BLaER1 treated with 17β-estradiol and CSF1 and Interleukin-3, amounts not matched to agents 10 nM and 100 nM (cell line): ENCODE measurements around the gene SH2D1B.

Source experiments
- H3K27ac ChIP-seq, 11 experiments: shearing (Covaris generic); formaldehyde crosslinking; 2 replicates each; pipeline ENCODE4 v1.8.1; 2022
- H3K27me3 ChIP-seq, 11 experiments: shearing (Covaris generic); formaldehyde crosslinking; 2 replicates each; pipeline ENCODE4 v1.8.1; 2022
- H3K36me3 ChIP-seq, 11 experiments: shearing (Covaris generic); formaldehyde crosslinking; 2 replicates each; pipeline ENCODE4 v1.8.1; 2022
- H3K4me1 ChIP-seq, 10 experiments: shearing (Covaris generic); formaldehyde crosslinking; 2 replicates each; pipeline ENCODE4 v1.8.1; 2022
- H3K4me2 ChIP-seq, 11 experiments: shearing (Covaris generic); formaldehyde crosslinking; 2 replicates each; pipeline ENCODE4 v1.8.1; 2022
- H3K4me3 ChIP-seq, 10 experiments: shearing (Covaris generic); formaldehyde crosslinking; 2 replicates each; pipeline ENCODE4 v1.8.1; 2022
- H3K9ac ChIP-seq, 11 experiments: shearing (Covaris generic); formaldehyde crosslinking; 2 replicates each; pipeline ENCODE4 v1.8.1; 2022
- H3K9me3 ChIP-seq, 11 experiments: shearing (Covaris generic); formaldehyde crosslinking; replicated peaks in 1 of 11; 2 replicates each; pipeline ENCODE4 v1.8.1; 2022
- H4K20me1 ChIP-seq, 11 experiments: shearing (Covaris generic); formaldehyde crosslinking; 2 replicates each; pipeline ENCODE4 v1.8.1; 2022
- Cebpa-rat ChIP-seq, 11 experiments: shearing (Covaris generic); IDR thresholded peaks; 2 replicates each; pipeline ENCODE4 v1.8.1; 2022

Gene SH2D1B

GRCh38 chr1:162390396-162391185 lies 21.3 kb downstream of the SH2D1B start:
- Histone ChIP-seq H3K9me3 (no peaks in the 10 kb centered on the region), H3K36me3 (no peaks in the 10 kb centered on the region), H3K4me3 (no peak overlapping the region), H3K27me3 (no peaks in the 10 kb centered on the region), H3K4me1 (peaks cover 27 to 59% (median 49%) of the 10 kb centered on the region in 10 experiments), H3K4me2 (peak overlapping the region; percentile 62 to 92 (median 81); a peak in 20 of 22 replicates), H3K9ac (peak overlapping the region in 5 of 11 experiments; percentile 23 to 66 (median 54); a peak in 6 of 22 replicates), H4K20me1 (no peaks in the 10 kb centered on the region), H3K27ac (peak overlapping the region in 8 of 11 experiments; percentile 43 to 85 (median 74); a peak in 15 of 22 replicates)
- TF ChIP-seq Cebpa-rat (IDR thresholded peaks at IDR 0.05) = no peak

DNA sequence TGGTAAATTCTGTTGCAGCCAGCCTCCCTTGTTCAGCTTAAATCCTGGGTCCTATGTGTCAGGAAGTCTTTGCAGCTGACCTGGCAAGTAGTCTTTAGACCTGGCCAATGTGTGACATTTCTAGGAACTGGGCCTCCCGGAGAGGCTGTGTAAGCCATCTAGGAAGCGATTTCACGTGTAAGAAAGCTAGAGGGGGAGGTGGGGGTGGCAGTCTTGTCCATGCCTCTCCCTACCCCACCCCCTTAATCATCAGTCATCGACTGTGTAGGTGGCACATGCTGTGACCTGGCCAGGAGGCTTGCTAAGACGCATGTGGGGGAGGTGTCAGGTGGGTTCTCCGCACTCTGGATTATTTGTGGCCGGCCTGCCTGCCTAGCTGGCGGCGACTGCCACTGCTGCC lies 22.0 kb downstream of the SH2D1B start:
- Histone ChIP-seq H3K9ac (peak overlapping the region in 7 of 11 experiments; percentile 20 to 66 (median 46); a peak in 11 of 22 replicates), H3K9me3 (no peaks in the 10 kb centered on the region), H4K20me1 (no peaks in the 10 kb centered on the region), H3K27ac (peak overlapping the region in 8 of 11 experiments; percentile 43 to 85 (median 74); a peak in 17 of 22 replicates), H3K4me1 (peaks cover 27 to 61% (median 52%) of the 10 kb centered on the region in 10 experiments), H3K27me3 (no peaks in the 10 kb centered on the region), H3K36me3 (no peaks in the 10 kb centered on the region), H3K4me3 (no peak overlapping the region), H3K4me2 (peak overlapping the region; percentile 62 to 92 (median 81))
- TF ChIP-seq Cebpa-rat (IDR thresholded peaks at IDR 0.05) = no peak

DNA sequence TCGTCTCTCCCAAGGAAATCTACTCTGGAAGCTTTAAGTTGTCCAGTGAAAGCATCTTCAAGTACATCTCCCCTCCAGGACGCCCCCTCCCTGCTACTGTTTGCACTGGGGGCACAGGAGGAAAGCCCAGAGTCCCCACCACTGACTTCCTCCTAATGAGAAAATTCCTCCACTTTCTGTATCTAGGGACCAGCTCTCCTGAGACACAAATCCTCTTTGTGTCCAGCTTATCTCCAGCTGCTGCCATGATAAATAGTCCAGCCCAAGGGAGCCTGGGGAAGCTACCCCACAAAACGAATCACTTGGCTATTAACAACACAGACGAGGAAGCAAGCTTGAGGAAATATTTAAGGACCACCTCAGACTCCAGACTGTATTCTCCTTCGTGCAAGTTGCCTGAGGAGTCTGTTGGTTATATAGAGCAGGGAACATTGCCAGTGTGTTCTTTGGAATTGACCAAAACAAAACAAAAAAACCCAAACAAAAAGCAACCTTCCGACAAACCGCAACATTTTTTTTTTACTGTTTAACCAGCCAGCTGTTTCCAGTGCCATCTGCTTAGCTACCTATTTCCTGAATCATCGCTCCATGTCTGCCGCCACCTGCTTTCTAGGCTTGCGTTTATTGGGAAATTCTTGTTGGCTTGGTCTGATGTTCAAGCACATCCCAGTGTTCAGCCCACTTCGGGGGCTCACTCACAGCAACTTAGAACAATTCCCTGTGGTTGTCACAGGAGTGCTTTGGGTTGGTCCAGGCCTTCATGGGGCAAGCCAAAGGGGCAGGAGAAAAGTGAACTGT lies 22.7 kb downstream of the SH2D1B start:
- H3K4me1 ChIP-seq = peaks cover 27 to 61% (median 52%) of the 10 kb centered on the region in 10 experiments
- H3K9ac ChIP-seq = peak overlapping the region in 9 of 11 experiments; percentile 4 to 73 (median 56); a peak in 16 of 22 replicates
- H3K9me3 ChIP-seq = no peaks in the 10 kb centered on the region

DNA sequence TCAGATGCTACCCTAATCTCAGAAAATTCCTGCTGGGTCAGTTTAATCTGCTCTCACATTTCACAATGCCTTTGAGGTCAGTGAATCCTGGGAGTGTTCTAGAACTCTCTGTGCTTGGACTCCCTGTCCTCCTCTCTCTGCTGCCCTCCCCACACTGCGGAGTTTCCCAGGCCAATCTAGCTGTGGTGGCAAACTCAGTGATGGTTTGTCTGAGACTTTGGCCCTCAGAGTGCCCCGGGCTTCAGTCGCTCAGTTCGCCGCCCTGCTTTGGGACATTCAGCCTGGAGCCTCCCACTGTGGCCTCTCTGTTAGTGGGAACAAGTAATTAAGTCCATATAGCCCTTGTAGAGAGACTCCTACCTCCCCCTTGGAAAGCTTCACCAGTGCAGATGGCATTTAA lies 23.3 kb downstream of the SH2D1B start:
- Histone ChIP-seq H3K4me3 (peak overlapping the region in 3 of 10 experiments; percentile 6 to 9 (median 8); a peak in 1 of 20 replicates), H3K4me2 (peak overlapping the region; percentile 62 to 92 (median 81)), H3K27ac (peak overlapping the region in 9 of 11 experiments; percentile 21 to 85 (median 73); a peak in 17 of 22 replicates), H3K9me3 (no peaks in the 10 kb centered on the region), H3K27me3 (no peaks in the 10 kb centered on the region), H3K4me1 (peaks cover 27 to 61% (median 52%) of the 10 kb centered on the region in 10 experiments), H3K9ac (peak overlapping the region in 9 of 11 experiments; percentile 4 to 73 (median 56); a peak in 15 of 22 replicates), H3K36me3 (no peaks in the 10 kb centered on the region), H4K20me1 (no peaks in the 10 kb centered on the region)
- no peak for TF ChIP-seq Cebpa-rat (IDR thresholded peaks at IDR 0.05)

More for the DNA sequence above, 22.7 kb downstream of the SH2D1B start:
- H3K27me3 ChIP-seq = no peaks in the 10 kb centered on the region
- H3K4me3 ChIP-seq = peak overlapping the region in 3 of 10 experiments; percentile 6 to 9 (median 8); a peak in 1 of 20 replicates
- H4K20me1 ChIP-seq = no peaks in the 10 kb centered on the region
- no peaks in the 10 kb centered on the region for H3K36me3 ChIP-seq
- TF ChIP-seq Cebpa-rat (IDR thresholded peaks at IDR 0.05) = peak in 6 of 11 experiments; percentile 38 to 77 (median 72); a peak in 10 of 22 replicates
- peak overlapping the region in 9 of 11 experiments; percentile 21 to 85 (median 73); a peak in 19 of 22 replicates for H3K27ac ChIP-seq
- H3K4me2 ChIP-seq = peak overlapping the region; percentile 62 to 92 (median 81)

GRCh38 chr1:162388083-162388594 lies 23.8 kb downstream of the SH2D1B start:
- no peaks in the 10 kb centered on the region for H4K20me1 ChIP-seq
- TF ChIP-seq Cebpa-rat (IDR thresholded peaks at IDR 0.05) = no peak
- no peaks in the 10 kb centered on the region for H3K27me3 ChIP-seq
- no peak overlapping the region for H3K4me3 ChIP-seq
- H3K4me1 ChIP-seq = peaks cover 27 to 61% (median 52%) of the 10 kb centered on the region in 10 experiments
- H3K9me3 ChIP-seq = no peaks in the 10 kb centered on the region
- peak overlapping the region; percentile 62 to 92 (median 81); a peak in 19 of 22 replicates for H3K4me2 ChIP-seq
- H3K36me3 ChIP-seq = no peaks in the 10 kb centered on the region
- H3K9ac ChIP-seq = peak overlapping the region in 6 of 11 experiments; percentile 44 to 73 (median 58); a peak in 7 of 22 replicates
- H3K27ac ChIP-seq = peak overlapping the region in 8 of 11 experiments; percentile 60 to 85 (median 74); a peak in 16 of 22 replicates

GRCh38 chr1:162387226-162388082 lies 24.5 kb downstream of the SH2D1B start:
- H4K20me1 ChIP-seq = no peaks in the 10 kb centered on the region
- H3K27me3 ChIP-seq = no peaks in the 10 kb centered on the region
- no peak overlapping the region for H3K9ac ChIP-seq
- H3K9me3 ChIP-seq = no peaks in the 10 kb centered on the region
- peaks cover 27 to 61% (median 52%) of the 10 kb centered on the region in 10 experiments for H3K4me1 ChIP-seq
- H3K4me3 ChIP-seq = no peak overlapping the region
- TF ChIP-seq Cebpa-rat (IDR thresholded peaks at IDR 0.05) = no peak
- H3K36me3 ChIP-seq = no peaks in the 10 kb centered on the region
- peak overlapping the region in 10 of 11 experiments; percentile 25 to 92 (median 81); a peak in 20 of 22 replicates for H3K4me2 ChIP-seq
- peak overlapping the region in 4 of 11 experiments; percentile 6 to 85 (median 50); a peak in 8 of 22 replicates for H3K27ac ChIP-seq

DNA sequence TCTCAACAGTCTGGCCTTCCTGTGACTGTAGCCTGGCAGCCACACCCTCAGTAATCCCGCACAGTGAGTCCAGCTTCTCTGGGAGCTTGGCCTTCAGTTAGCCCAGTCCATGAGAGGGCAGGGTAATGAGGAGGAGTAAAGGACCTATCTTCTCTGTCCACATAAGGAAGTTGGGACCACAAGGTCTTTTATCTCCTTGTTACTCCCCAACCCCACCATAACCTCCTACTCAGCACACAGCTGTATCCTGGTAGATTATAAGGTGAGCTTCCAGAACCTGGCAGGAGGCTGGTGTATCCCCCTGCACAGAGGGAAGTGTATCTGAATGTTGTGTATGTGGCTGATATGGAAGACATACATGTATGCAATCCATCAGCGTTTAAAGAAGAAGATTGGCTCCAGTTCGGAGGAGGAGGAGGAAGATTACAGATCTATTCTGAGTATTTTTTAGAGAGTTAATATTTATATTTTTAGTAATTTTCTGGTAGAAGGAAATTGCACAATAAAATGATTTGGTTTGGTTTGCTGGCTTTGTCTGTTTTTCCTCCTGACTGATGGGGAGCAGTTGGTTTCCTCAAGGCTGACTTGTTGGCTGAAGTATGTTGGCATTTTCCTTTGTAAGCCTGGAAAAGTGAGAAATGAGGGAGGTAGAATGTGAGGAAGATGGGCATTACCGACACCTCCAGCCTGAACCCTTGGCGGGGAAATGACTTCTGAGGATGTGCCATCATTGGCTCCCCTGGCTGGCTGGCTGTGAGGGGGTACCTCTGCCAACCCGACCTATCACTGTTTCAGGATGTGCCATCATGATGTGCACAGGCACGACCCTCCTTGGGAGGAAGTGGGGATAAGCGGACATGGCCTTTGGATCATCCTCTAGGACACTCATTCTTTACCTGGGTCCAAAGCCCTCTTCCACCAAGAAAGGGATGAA lies 25.4 kb downstream of the SH2D1B start:
- H4K20me1 ChIP-seq = no peaks in the 10 kb centered on the region
- H3K27me3 ChIP-seq = no peaks in the 10 kb centered on the region
- H3K9ac ChIP-seq = no peak overlapping the region
- H3K36me3 ChIP-seq = no peaks in the 10 kb centered on the region
- peak overlapping the region in 10 of 11 experiments; percentile 25 to 92 (median 81); a peak in 19 of 22 replicates for H3K4me2 ChIP-seq
- peaks cover 27 to 58% (median 49%) of the 10 kb centered on the region in 10 experiments for H3K4me1 ChIP-seq
- peak overlapping the region in 3 of 11 experiments; percentile 20 to 85 (median 79); a peak in 6 of 22 replicates for H3K27ac ChIP-seq
- TF ChIP-seq Cebpa-rat (IDR thresholded peaks at IDR 0.05) = no peak
- no peaks in the 10 kb centered on the region for H3K9me3 ChIP-seq
- no peak overlapping the region for H3K4me3 ChIP-seq
